PC-9 (cell line): ENCODE results near the gene EZH2. TPM values are rescaled to one million over a fixed set of nuclear protein-coding genes. Genes with fewer than 3 reads are reported as not detected.

Experiments
- BruUV-seq: library from RNA; stranded (reverse); fragments of 400-500 nt; replicated peaks from 2 replicates; lab custom pipeline; 2021; lab: Mats Ljungman, UMichigan
- CTCF ChIA-PET: fragments of 300-600 bp; sonication (Branson Sonifier 250); formaldehyde crosslinking; loops from one replicate; lab custom pipeline; 2022; ENCODE audit warnings: antibody characterized with exemption; lab: Charles Lee
- POLR2A ChIA-PET: fragments of 300-600 bp; sonication (Branson Sonifier 250); formaldehyde crosslinking; loops from one replicate; lab custom pipeline; 2022; ENCODE audit warnings: antibody characterized with exemption; ENCODE audit not compliant: unreplicated experiment; lab: Charles Lee
- DNase-seq, 2 experiments: peaks; one replicate each; pipeline versions ENCODE4 v3.0.0 to v3.0.0-alpha.2; 2015 to 2022; ENCODE audit warnings: mixed read lengths in 1 of 2
- H2AFZ ChIP-seq: fragments of 200-600 bp; sonication (generic); 2 replicates; pipeline ENCODE4 v1.8.1; 2017; ENCODE audit warnings: antibody characterized with exemption
- H3F3A ChIP-seq: fragments of 200-600 bp; sonication (generic); 2 replicates; pipeline ENCODE4 v1.8.1; 2017; ENCODE audit warnings: antibody characterized with exemption, mild to moderate bottlenecking, low read depth; ENCODE audit not compliant: insufficient read depth
- H3K27ac ChIP-seq: fragments of 200-600 bp; sonication (generic); 2 replicates; pipeline ENCODE4 v1.6.1; 2016; ENCODE audit warnings: mixed run types
- H3K27me3 ChIP-seq: fragments of 200-600 bp; sonication (generic); 2 replicates; pipeline ENCODE4 v1.6.1; 2016; ENCODE audit warnings: low read depth, mixed run types; ENCODE audit not compliant: insufficient read depth
- H3K36me3 ChIP-seq: fragments of 200-600 bp; sonication (generic); 2 replicates; pipeline ENCODE4 v1.6.1; 2016; ENCODE audit warnings: low read depth, mixed run types
- H3K4me1 ChIP-seq: fragments of 200-600 bp; sonication (generic); replicated peaks from 2 replicates; pipeline ENCODE4 v1.6.1; 2016; ENCODE audit warnings: mixed run types; ENCODE audit not compliant: insufficient read depth
- H3K4me2 ChIP-seq: fragments of 200-600 bp; sonication (generic); 2 replicates; pipeline ENCODE4 v1.6.1; 2017; ENCODE audit warnings: mixed run types
- H3K4me3 ChIP-seq: fragments of 200-600 bp; sonication (generic); 2 replicates; pipeline ENCODE4 v1.6.1; 2016; ENCODE audit warnings: mixed run types
- H3K79me2 ChIP-seq: fragments of 200-600 bp; sonication (generic); 2 replicates; pipeline ENCODE4 v1.6.1; 2017; ENCODE audit warnings: low read depth, mixed run types
- H3K9me2 ChIP-seq: fragments of 200-600 bp; sonication (generic); 2 replicates; pipeline ENCODE4 v1.8.1; 2017; ENCODE audit warnings: mild to moderate bottlenecking; ENCODE audit not compliant: insufficient read depth
- H3K9me3 ChIP-seq: fragments of 200-600 bp; sonication (generic); 2 replicates; pipeline ENCODE4 v1.8.1; 2016; ENCODE audit warnings: low read depth; ENCODE audit not compliant: insufficient read depth
- H4K20me1 ChIP-seq: fragments of 200-600 bp; sonication (generic); 2 replicates; pipeline ENCODE4 v1.8.1; 2017; ENCODE audit not compliant: insufficient read depth
- CTCF ChIP-seq: fragments of 200-600 bp; sonication (generic); conservative IDR thresholded peaks from 2 replicates; pipeline ENCODE4 v1.6.1; 2017; ENCODE audit warnings: mixed run types, antibody characterized with exemption, mild to moderate bottlenecking, moderate library complexity
- EZH2 ChIP-seq: fragments of 200-600 bp; sonication (generic); IDR thresholded peaks from 2 replicates; pipeline ENCODE4 v1.8.0; 2017; ENCODE audit warnings: antibody characterized with exemption, low read depth
- intact Hi-C: fragments of 100-400 bp; cut with micrococcal nuclease; formaldehyde crosslinking; loops from one replicate; pipeline ENCODE4 v1.10.0; 2022; ENCODE audit not compliant: unreplicated experiment
- total RNA-seq: library from RNA; stranded (reverse); gene quantifications from 2 replicates; pipeline ENCODE4 v1.2.3, GENCODE V29; 2021

EZH2 gene
- total RNA-seq, 1 experiment from 2014 or later, result 48.6 TPM

- BruUV-seq, result no TSS peak
- Histone ChIP-seq H3K27me3 (no peaks in the 10 kb centered on the region), H3K9me2 (0 out of 2 replicates have a peak, but pooled peaks cover 5% of the 10 kb centered on the region), H3K9me3 (no peaks in the 10 kb centered on the region), H3K36me3 (no peaks in the 10 kb centered on the region), H4K20me1 (no peaks in the 10 kb centered on the region), H3K27ac (no peak overlapping the region), H3K4me3 (no peak overlapping the region), H2AFZ (no peak overlapping the region), H3K4me2 (no peak overlapping the region), H3K4me1 (no peaks in the 10 kb centered on the region), H3K79me2 (peaks cover 91% of the 10 kb centered on the region), H3F3A (peaks cover 5% of the 10 kb centered on the region; the same call in 1 of the 2 replicates)
- no peak for DNase-seq
- CTCF ChIA-PET, result no interaction called here
- intact Hi-C loops, result no loop called here
- POLR2A ChIA-PET, result no interaction called here
- TF ChIP-seq CTCF (peak; percentile 17; the same call in 1 of the 2 replicates), EZH2 (no peak)
Measured at GRCh38 chr7:148856578-148856881, 27.6 kb downstream of the EZH2 start.

GRCh38 chr7:148854983-148855382 lies 29.1 kb downstream of the EZH2 start:
- intact Hi-C loops, result no loop called here
- BruUV-seq, result no TSS peak
- no peaks in the 10 kb centered on the region for H4K20me1 ChIP-seq

GRCh38 chr7:148852272-148852671 lies 31.8 kb downstream of the EZH2 start:
- no peak for DNase-seq
- ChIA-PET CTCF (no interaction called here), POLR2A (no interaction called here)
- H3K4me1 ChIP-seq, result no peaks in the 10 kb centered on the region
- H3K27ac ChIP-seq, result no peak overlapping the region
- H3F3A ChIP-seq, result peaks cover 9% of the 10 kb centered on the region; the same call in 1 of the 2 replicates
- no peak overlapping the region for H3K4me3 ChIP-seq
- H3K9me3 ChIP-seq, result no peaks in the 10 kb centered on the region
- 0 out of 2 replicates have a peak, but pooled peaks cover 5% of the 10 kb centered on the region for H3K9me2 ChIP-seq
- no peaks in the 10 kb centered on the region for H3K36me3 ChIP-seq
- intact Hi-C loops, result no loop called here
- no peak overlapping the region for H3K4me2 ChIP-seq
- H4K20me1 ChIP-seq, result no peaks in the 10 kb centered on the region
- no peak overlapping the region for H2AFZ ChIP-seq
- no peaks in the 10 kb centered on the region for H3K27me3 ChIP-seq
- peaks cover 99% of the 10 kb centered on the region for H3K79me2 ChIP-seq
- BruUV-seq, result no TSS peak
- TF ChIP-seq EZH2 (no peak), CTCF (no peak)

More at GRCh38 chr7:148854983-148855382, 29.1 kb downstream of the EZH2 start:
- TF ChIP-seq EZH2 (no peak), CTCF (no peak)
- no peaks in the 10 kb centered on the region for H3K27me3 ChIP-seq
- H3K4me3 ChIP-seq, result no peak overlapping the region
- no peaks in the 10 kb centered on the region for H3K36me3 ChIP-seq
- H3K9me2 ChIP-seq, result 0 out of 2 replicates have a peak, but pooled peaks cover 5% of the 10 kb centered on the region
- no peaks in the 10 kb centered on the region for H3K4me1 ChIP-seq
- DNase-seq, result no peak
- no peaks in the 10 kb centered on the region for H3K9me3 ChIP-seq
- H3F3A ChIP-seq, result no peaks in the 10 kb centered on the region; the same call in 1 of the 2 replicates
- peaks cover 93% of the 10 kb centered on the region for H3K79me2 ChIP-seq
- no peak overlapping the region for H3K27ac ChIP-seq
- H3K4me2 ChIP-seq, result no peak overlapping the region
- H2AFZ ChIP-seq, result no peak overlapping the region
- CTCF ChIA-PET, result no interaction called here
- POLR2A ChIA-PET, result interaction anchor here (0.6 kb wide), 1 partner anchor 29 kb away, joined by 4 read pairs; no protein-coding TSS in a partner anchor
